SIG-M5 treated with dmso at 0.1 percent for 504 hours (cell line): ENCODE data around the gene C1orf226.
A peak's percentile ranks its signal among the peaks of the same experiment; 100 is the strongest.
"Not testable (repeated sequence)": the region's sequence is repeated elsewhere in the genome, so short reads cannot be mapped to it uniquely, and the experiment has no call there.

ENCODE experiments used
- DNase-seq: peaks from one replicate; lab custom pipeline; 2025; ENCODE audit not compliant: unreplicated experiment; lab: John Stamatoyannopoulos, UW

The C1orf226 gene

GRCh38 chr1:162404550-162405160 is 23.1 kb downstream of the C1orf226 start:
- no peak for DNase-seq

GRCh38 chr1:162405800-162406199 is 24.3 kb downstream of the C1orf226 start:
- DNase-seq = no peak

GRCh38 chr1:162406811-162407210 is 25.3 kb downstream of the C1orf226 start:
- DNase-seq = no peak

GRCh38 chr1:162407539-162407938 is 26.0 kb downstream of the C1orf226 start:
- DNase-seq = no peak

- no peak for DNase-seq
Observed at GRCh38 chr1:162412002-162412401, 30.5 kb downstream of the C1orf226 start, which contains the start of gene SH2D1B. Gene SH2D1B (minus strand): TSS chr1:162412136. CDS start chr1:162412016, 120 bp downstream.

GRCh38 chr1:162416215-162416614 is 34.7 kb downstream of the C1orf226 start:
- DNase-seq = no peak

- DNase-seq = no peak
Observed at GRCh38 chr1:162416909-162417308, 35.4 kb downstream of the C1orf226 start.

- no peak for DNase-seq
Observed at GRCh38 chr1:162417650-162418049, 36.1 kb downstream of the C1orf226 start.

- not testable (repeated sequence) for DNase-seq
Observed at GRCh38 chr1:162418584-162418983, 37.1 kb downstream of the C1orf226 start.

GRCh38 chr1:162419450-162419931 is 38.0 kb downstream of the C1orf226 start:
- DNase-seq = not testable (repeated sequence)

GRCh38 chr1:162420120-162420519 is 38.6 kb downstream of the C1orf226 start:
- no peak for DNase-seq

- DNase-seq = no peak
Observed at GRCh38 chr1:162421258-162422164, 40.0 kb downstream of the C1orf226 start.

GRCh38 chr1:162422662-162423375 is 41.3 kb downstream of the C1orf226 start:
- DNase-seq = peak; percentile 97

GRCh38 chr1:162430583-162430982 is 49.1 kb downstream of the C1orf226 start:
- DNase-seq = no peak

GRCh38 chr1:162432977-162433713 is 51.6 kb downstream of the C1orf226 start:
- DNase-seq = not testable (repeated sequence)
